Tibial nerve (tissue), 4 donors: Measurements from ENCODE around the gene NRXN3.

Source experiments
- EP300 ChIP-seq, 2 donors: sonication (generic); formaldehyde crosslinking; IDR thresholded peaks; one replicate each; pipeline ENCODE4 v1.6.1; 2017; ENCODE audit warnings: antibody characterized with exemption in 2 of 2, mild to moderate bottlenecking in 1 of 2
- POLR2A ChIP-seq, 2 donors: fragments of 450-650 bp; IDR thresholded peaks; one replicate each; pipeline ENCODE4 v1.6.1; 2017; ENCODE audit warnings: antibody characterized with exemption in 2 of 2, mild to moderate bottlenecking in 2 of 2, moderate library complexity in 2 of 2
- TF ChIP-seq, protein P1 (sequence below), 5 experiments: fragments of 200-600 bp in 3 of 5; fragments of 450-650 bp in 2 of 5; sonication (generic) in 3 of 5; IDR thresholded peaks; one replicate each; pipeline ENCODE4 v1.5.1; 2016 to 2019; ENCODE audit warnings: antibody characterized with exemption in 5 of 5, mild to moderate bottlenecking in 3 of 5, moderate library complexity in 2 of 5

DNA sequence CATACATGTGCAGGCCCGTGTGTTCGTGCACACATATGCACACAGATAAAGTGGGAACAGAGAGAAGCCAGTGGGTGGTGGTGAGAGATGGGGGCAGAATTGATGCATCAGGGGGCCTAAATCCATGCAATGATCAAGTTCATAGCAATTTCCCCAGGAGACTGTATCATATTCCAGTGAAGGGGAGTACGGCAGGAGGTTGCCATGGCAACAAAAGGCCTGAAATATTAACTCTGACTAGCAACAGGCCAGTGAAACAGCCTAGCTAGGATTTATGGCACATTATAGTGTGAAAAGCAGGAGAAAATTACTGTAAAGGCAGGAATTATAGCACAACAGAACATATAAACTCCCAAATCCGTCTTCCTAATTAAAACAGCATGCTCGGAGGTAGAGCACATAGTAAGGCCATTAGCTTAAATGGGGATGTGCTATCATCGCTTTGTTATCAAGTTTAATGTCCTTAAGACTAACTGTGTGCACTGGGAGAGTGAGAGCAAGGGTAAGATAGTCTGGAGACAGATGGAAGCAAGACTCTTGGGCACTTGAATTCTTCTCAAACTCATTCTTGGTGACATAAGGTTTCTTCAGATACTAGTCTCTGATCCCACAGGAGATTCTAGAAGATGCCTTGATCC is 1234.8 kb downstream of the NRXN3 start:
- TF ChIP-seq, protein P1, sequence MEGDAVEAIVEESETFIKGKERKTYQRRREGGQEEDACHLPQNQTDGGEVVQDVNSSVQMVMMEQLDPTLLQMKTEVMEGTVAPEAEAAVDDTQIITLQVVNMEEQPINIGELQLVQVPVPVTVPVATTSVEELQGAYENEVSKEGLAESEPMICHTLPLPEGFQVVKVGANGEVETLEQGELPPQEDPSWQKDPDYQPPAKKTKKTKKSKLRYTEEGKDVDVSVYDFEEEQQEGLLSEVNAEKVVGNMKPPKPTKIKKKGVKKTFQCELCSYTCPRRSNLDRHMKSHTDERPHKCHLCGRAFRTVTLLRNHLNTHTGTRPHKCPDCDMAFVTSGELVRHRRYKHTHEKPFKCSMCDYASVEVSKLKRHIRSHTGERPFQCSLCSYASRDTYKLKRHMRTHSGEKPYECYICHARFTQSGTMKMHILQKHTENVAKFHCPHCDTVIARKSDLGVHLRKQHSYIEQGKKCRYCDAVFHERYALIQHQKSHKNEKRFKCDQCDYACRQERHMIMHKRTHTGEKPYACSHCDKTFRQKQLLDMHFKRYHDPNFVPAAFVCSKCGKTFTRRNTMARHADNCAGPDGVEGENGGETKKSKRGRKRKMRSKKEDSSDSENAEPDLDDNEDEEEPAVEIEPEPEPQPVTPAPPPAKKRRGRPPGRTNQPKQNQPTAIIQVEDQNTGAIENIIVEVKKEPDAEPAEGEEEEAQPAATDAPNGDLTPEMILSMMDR (IDR thresholded peaks at IDR 0.05): no peak
- TF ChIP-seq EP300 (IDR thresholded peaks at IDR 0.05) (no peak), POLR2A (IDR thresholded peaks at IDR 0.05) (no peak)
